Testis (tissue), 3 donors: ENCODE data around the gene IL22RA1. TPM values are rescaled to one million over a fixed set of nuclear protein-coding genes. Genes with fewer than 3 reads are reported as not detected.

Experiments used
- DNase-seq: peaks from one replicate; pipeline ENCODE4 v3.0.0-alpha.2; 2019
- H3K27ac ChIP-seq, 2 donors: fragments of 200-600 bp; sonication (generic); one replicate each; pipeline ENCODE4 v1.5.1; 2019
- H3K27me3 ChIP-seq: fragments of 200-600 bp; sonication (generic); one replicate; pipeline ENCODE4 v1.5.1; 2019
- H3K36me3 ChIP-seq: fragments of 200-600 bp; sonication (generic); one replicate; pipeline ENCODE4 v1.5.1; 2017; ENCODE audit warnings: low read depth; ENCODE audit errors: missing control alignments
- H3K4me1 ChIP-seq: fragments of 200-600 bp; sonication (generic); one replicate; pipeline ENCODE4 v1.5.1; 2019
- H3K4me3 ChIP-seq, 2 donors: fragments of 200-600 bp; sonication (generic); one replicate each; pipeline ENCODE4 v1.5.1; 2017 to 2019
- H3K9me3 ChIP-seq: fragments of 200-600 bp; sonication (generic); one replicate; pipeline ENCODE4 v1.5.1; 2017
- CTCF ChIP-seq, 3 experiments: fragments of 450-650 bp in 2 of 3; fragments of 200-600 bp in 1 of 3; sonication (generic) in 1 of 3; IDR thresholded peaks; one replicate each; pipeline ENCODE4 v1.5.1; 2016 to 2019; ENCODE audit warnings: antibody characterized with exemption in 3 of 3, mild to moderate bottlenecking in 2 of 3, moderate library complexity in 1 of 3
- POLR2A ChIP-seq: fragments of 450-650 bp; IDR thresholded peaks from one replicate; pipeline ENCODE4 v1.6.1; 2017; ENCODE audit warnings: antibody characterized with exemption, mild to moderate bottlenecking, moderate library complexity
- WGBS, 2 donors: methylation state at CpG; one replicate each; pipeline ENCODE4 v1.1.5; 2018; 5-methylcytosine and 5-hydroxymethylcytosine counted together
- intact Hi-C: fragments of 100-400 bp; cut with DNase I; formaldehyde crosslinking; loops from one replicate; pipeline ENCODE4 v1.15.1; 2023; ENCODE audit warnings: low total_unique reads
- polyA plus RNA-seq: library from polyadenylated mRNA; stranded (reverse); fragments of 350-450 nt; fragmentation: Illumina TruSeq; extraction: RNeasy Lipid Tissue Mini Kit (QIAGEN cat#74804); gene quantifications from one replicate; pipeline ENCODE4 v1.2.3, GENCODE V29; 2014; ENCODE audit warnings: low read depth, low replicate concordance; ENCODE audit not compliant: insufficient read depth
- total RNA-seq, 2 donors: library from RNA; depleted of rRNA; stranded (reverse); fragments of >200 nt; gene quantifications; one replicate each; pipeline ENCODE4 v1.2.3, GENCODE V29; 2016

Gene IL22RA1
- total and polyA plus RNA-seq, 3 donors from 2014 or later = 0.31 to 0.95 (median 0.93) TPM

DNA sequence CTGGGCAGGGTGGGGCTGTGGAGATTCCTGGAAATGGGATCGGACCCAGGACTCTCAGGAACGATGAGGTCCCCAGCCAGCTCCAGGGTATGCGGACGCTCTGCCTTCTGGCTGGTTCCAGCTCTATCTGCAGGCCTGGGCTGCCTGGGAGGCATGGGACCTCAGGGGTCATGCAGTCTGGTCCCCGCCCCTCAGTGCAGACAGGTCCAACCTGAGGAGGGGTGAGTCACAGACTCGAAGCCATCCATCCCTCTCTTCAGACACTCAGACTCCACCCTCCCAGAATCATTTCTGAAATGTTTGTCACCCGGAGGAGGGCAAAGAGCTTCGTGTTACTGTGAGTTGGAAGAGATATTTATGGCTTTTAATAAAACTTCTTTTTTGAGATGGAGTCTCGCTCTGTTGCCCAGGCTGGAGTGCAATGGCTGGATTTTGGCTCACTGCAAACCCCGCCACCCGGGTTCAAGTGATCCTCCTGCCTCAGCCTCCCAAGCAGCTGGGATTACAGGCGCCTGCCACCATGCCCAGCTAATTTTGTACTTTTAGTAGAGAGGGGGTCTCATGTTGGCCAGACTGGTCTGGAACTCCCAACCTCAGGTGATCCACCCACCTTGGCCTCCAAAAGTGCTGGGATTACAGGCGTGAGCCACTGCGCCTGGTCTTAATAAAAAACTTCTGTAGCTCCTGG, 25.1 kb downstream of the IL22RA1 start:
- Histone ChIP-seq H3K9me3 (no peaks in the 10 kb centered on the region), H3K36me3 (no peaks in the 10 kb centered on the region), H3K27me3 (no peaks in the 10 kb centered on the region), H3K4me1 (peaks cover 27% of the 10 kb centered on the region), H3K4me3 (no peak overlapping the region), H3K27ac (no peak overlapping the region)
- no peak for TF ChIP-seq CTCF (IDR thresholded peaks at IDR 0.05)
- TF ChIP-seq POLR2A = no peak
- DNase-seq = no peak
- intact Hi-C loops = no loop called here
- 81 to 85% methylated on average over 14 of the region's 14 CpGs for WGBS, 2 donors

DNA sequence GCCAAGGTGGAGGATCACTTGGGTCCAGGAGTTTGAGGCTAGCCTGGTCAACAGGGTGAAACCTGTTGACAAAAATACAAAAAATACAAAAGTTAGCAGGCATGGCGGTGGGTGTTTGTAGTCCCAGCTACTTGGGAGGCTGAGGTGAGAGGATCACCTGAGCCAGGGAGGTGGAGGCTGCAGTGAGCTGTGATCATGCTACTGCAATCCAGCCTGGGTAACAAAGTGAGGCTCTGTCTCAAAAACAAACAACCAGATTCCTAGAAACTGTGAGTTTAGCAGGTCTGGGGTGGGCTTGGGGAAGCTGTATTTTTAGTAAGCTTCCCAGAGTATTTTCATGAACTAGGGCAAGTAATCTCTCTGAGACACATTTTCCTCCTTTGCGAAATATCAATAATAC, 25.8 kb downstream of the IL22RA1 start:
- no peak for DNase-seq
- peaks cover 29% of the 10 kb centered on the region for H3K4me1 ChIP-seq
- intact Hi-C loops = no loop called here
- WGBS, 2 donors = 85 to 96% methylated on average over 2 of the region's 2 CpGs
- no peak overlapping the region for H3K4me3 ChIP-seq
- H3K36me3 ChIP-seq = no peaks in the 10 kb centered on the region
- H3K9me3 ChIP-seq = no peaks in the 10 kb centered on the region
- H3K27me3 ChIP-seq = no peaks in the 10 kb centered on the region
- no peak for TF ChIP-seq CTCF (IDR thresholded peaks at IDR 0.05)
- H3K27ac ChIP-seq = no peak overlapping the region

GRCh38 chr1:24114753-24115152, 28.2 kb downstream of the IL22RA1 start:
- TF ChIP-seq CTCF (IDR thresholded peaks at IDR 0.05) (no peak), POLR2A (no peak)
- intact Hi-C loops = no loop called here
- DNase-seq = no peak
- no peak overlapping the region for H3K27ac ChIP-seq
- H3K27me3 ChIP-seq = no peaks in the 10 kb centered on the region
- H3K9me3 ChIP-seq = no peaks in the 10 kb centered on the region
- no peak overlapping the region for H3K4me3 ChIP-seq
- H3K4me1 ChIP-seq = peaks cover 25% of the 10 kb centered on the region
- 90 to 92% methylated on average over 6 of the region's 6 CpGs for WGBS, 2 donors
- no peaks in the 10 kb centered on the region for H3K36me3 ChIP-seq

DNA sequence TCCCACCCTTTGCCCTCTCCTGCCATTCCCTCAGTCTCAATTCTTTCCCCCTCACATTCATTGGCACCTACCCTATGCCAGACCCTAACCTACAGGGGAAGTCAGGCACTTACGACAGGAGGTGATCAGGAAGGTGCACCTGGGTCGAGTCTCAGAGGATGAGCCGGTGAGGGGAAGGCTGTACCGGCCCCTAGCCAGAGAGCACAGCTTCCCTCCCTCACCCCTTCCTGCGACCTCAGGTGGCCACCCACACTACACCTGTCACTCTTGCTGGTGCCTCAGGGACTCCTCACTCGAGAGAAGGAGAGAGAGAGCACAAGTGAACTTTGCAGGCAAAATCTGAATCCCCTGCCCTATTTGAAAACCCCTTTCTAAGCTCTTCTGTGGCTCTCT, 29.3 kb downstream of the IL22RA1 start:
- no peak for DNase-seq
- TF ChIP-seq CTCF (IDR thresholded peaks at IDR 0.05) (no peak), POLR2A (no peak)
- Histone ChIP-seq H3K27ac (no peak overlapping the region), H3K36me3 (no peaks in the 10 kb centered on the region), H3K4me1 (peaks cover 18% of the 10 kb centered on the region), H3K9me3 (no peaks in the 10 kb centered on the region), H3K4me3 (no peak overlapping the region), H3K27me3 (no peaks in the 10 kb centered on the region)
- intact Hi-C loops = no loop called here
- WGBS, 2 donors = 79 to 90% methylated on average over 6 of the region's 6 CpGs
